PC-9 (cell line): Measurements from ENCODE around the gene BACH1. TPM values are rescaled to one million over a fixed set of nuclear protein-coding genes. Genes with fewer than 3 reads are reported as not detected.
A peak's percentile ranks its signal among the peaks of the same experiment; 100 is the strongest.

ENCODE experiments used
- BruUV-seq: library from RNA; stranded (reverse); fragments of 400-500 nt; replicated peaks from 2 replicates; lab custom pipeline; 2021; lab: Mats Ljungman, UMichigan
- CTCF ChIA-PET: fragments of 300-600 bp; sonication (Branson Sonifier 250); formaldehyde crosslinking; loops from one replicate; lab custom pipeline; 2022; ENCODE audit warnings: antibody characterized with exemption; lab: Charles Lee
- POLR2A ChIA-PET: fragments of 300-600 bp; sonication (Branson Sonifier 250); formaldehyde crosslinking; loops from one replicate; lab custom pipeline; 2022; ENCODE audit warnings: antibody characterized with exemption; ENCODE audit not compliant: unreplicated experiment; lab: Charles Lee
- DNase-seq, 2 experiments: peaks; one replicate each; pipeline versions ENCODE4 v3.0.0 to v3.0.0-alpha.2; 2015 to 2022; ENCODE audit warnings: mixed read lengths in 1 of 2
- H2AFZ ChIP-seq: fragments of 200-600 bp; sonication (generic); 2 replicates; pipeline ENCODE4 v1.8.1; 2017; ENCODE audit warnings: antibody characterized with exemption
- H3F3A ChIP-seq: fragments of 200-600 bp; sonication (generic); 2 replicates; pipeline ENCODE4 v1.8.1; 2017; ENCODE audit warnings: antibody characterized with exemption, mild to moderate bottlenecking, low read depth; ENCODE audit not compliant: insufficient read depth
- H3K27ac ChIP-seq: fragments of 200-600 bp; sonication (generic); 2 replicates; pipeline ENCODE4 v1.6.1; 2016; ENCODE audit warnings: mixed run types
- H3K27me3 ChIP-seq: fragments of 200-600 bp; sonication (generic); 2 replicates; pipeline ENCODE4 v1.6.1; 2016; ENCODE audit warnings: low read depth, mixed run types; ENCODE audit not compliant: insufficient read depth
- H3K36me3 ChIP-seq: fragments of 200-600 bp; sonication (generic); 2 replicates; pipeline ENCODE4 v1.6.1; 2016; ENCODE audit warnings: low read depth, mixed run types
- H3K4me1 ChIP-seq: fragments of 200-600 bp; sonication (generic); replicated peaks from 2 replicates; pipeline ENCODE4 v1.6.1; 2016; ENCODE audit warnings: mixed run types; ENCODE audit not compliant: insufficient read depth
- H3K4me2 ChIP-seq: fragments of 200-600 bp; sonication (generic); 2 replicates; pipeline ENCODE4 v1.6.1; 2017; ENCODE audit warnings: mixed run types
- H3K4me3 ChIP-seq: fragments of 200-600 bp; sonication (generic); 2 replicates; pipeline ENCODE4 v1.6.1; 2016; ENCODE audit warnings: mixed run types
- H3K79me2 ChIP-seq: fragments of 200-600 bp; sonication (generic); 2 replicates; pipeline ENCODE4 v1.6.1; 2017; ENCODE audit warnings: low read depth, mixed run types
- H3K9me2 ChIP-seq: fragments of 200-600 bp; sonication (generic); 2 replicates; pipeline ENCODE4 v1.8.1; 2017; ENCODE audit warnings: mild to moderate bottlenecking; ENCODE audit not compliant: insufficient read depth
- H3K9me3 ChIP-seq: fragments of 200-600 bp; sonication (generic); 2 replicates; pipeline ENCODE4 v1.8.1; 2016; ENCODE audit warnings: low read depth; ENCODE audit not compliant: insufficient read depth
- H4K20me1 ChIP-seq: fragments of 200-600 bp; sonication (generic); 2 replicates; pipeline ENCODE4 v1.8.1; 2017; ENCODE audit not compliant: insufficient read depth
- CTCF ChIP-seq: fragments of 200-600 bp; sonication (generic); conservative IDR thresholded peaks from 2 replicates; pipeline ENCODE4 v1.6.1; 2017; ENCODE audit warnings: mixed run types, antibody characterized with exemption, mild to moderate bottlenecking, moderate library complexity
- EZH2 ChIP-seq: fragments of 200-600 bp; sonication (generic); IDR thresholded peaks from 2 replicates; pipeline ENCODE4 v1.8.0; 2017; ENCODE audit warnings: antibody characterized with exemption, low read depth
- intact Hi-C: fragments of 100-400 bp; cut with micrococcal nuclease; formaldehyde crosslinking; loops from one replicate; pipeline ENCODE4 v1.10.0; 2022; ENCODE audit not compliant: unreplicated experiment
- total RNA-seq: library from RNA; stranded (reverse); gene quantifications from 2 replicates; pipeline ENCODE4 v1.2.3, GENCODE V29; 2021

Gene BACH1
- total RNA-seq, 1 experiment from 2014 or later = 39.9 TPM

GRCh38 chr21:29338256-29338655 is 39.5 kb downstream of the BACH1 start:
- no peak overlapping the region for H2AFZ ChIP-seq
- no peaks in the 10 kb centered on the region for H3K9me2 ChIP-seq
- no peaks in the 10 kb centered on the region for H3K4me1 ChIP-seq
- no TSS peak for BruUV-seq
- peaks cover 14% of the 10 kb centered on the region for H4K20me1 ChIP-seq
- TF ChIP-seq CTCF = no peak
- no peak for TF ChIP-seq EZH2
- no peaks in the 10 kb centered on the region for H3K9me3 ChIP-seq
- H3F3A ChIP-seq = peaks cover 29% of the 10 kb centered on the region
- CTCF ChIA-PET = no interaction called here
- no peak overlapping the region for H3K4me3 ChIP-seq
- peaks cover 74% of the 10 kb centered on the region for H3K79me2 ChIP-seq
- POLR2A ChIA-PET = no interaction called here
- intact Hi-C loops = no loop called here
- peaks cover 19% of the 10 kb centered on the region for H3K36me3 ChIP-seq
- no peak overlapping the region for H3K27ac ChIP-seq
- H3K27me3 ChIP-seq = no peaks in the 10 kb centered on the region
- H3K4me2 ChIP-seq = no peak overlapping the region
- no peak for DNase-seq

GRCh38 chr21:29340228-29340627 is 41.5 kb downstream of the BACH1 start:
- intact Hi-C loops = loop anchor here (5.0 kb wide), 1 partner anchor 38 kb away; no protein-coding TSS in a partner anchor
- Histone ChIP-seq H3K27me3 (no peaks in the 10 kb centered on the region), H3K27ac (0 out of 2 replicates have a peak overlapping the region, but pooled peaks have one; percentile 12), H3K9me3 (no peaks in the 10 kb centered on the region), H3K36me3 (peaks cover 18% of the 10 kb centered on the region), H3K4me1 (no peaks in the 10 kb centered on the region), H3K4me3 (no peak overlapping the region), H2AFZ (no peak overlapping the region), H3K79me2 (peaks cover 68% of the 10 kb centered on the region), H3F3A (peaks cover 31% of the 10 kb centered on the region), H3K9me2 (no peaks in the 10 kb centered on the region), H4K20me1 (peaks cover 4% of the 10 kb centered on the region; the same call in 1 of the 2 replicates), H3K4me2 (no peak overlapping the region)
- no TSS peak for BruUV-seq
- no peak for DNase-seq
- no peak for TF ChIP-seq EZH2
- no peak for TF ChIP-seq CTCF
- ChIA-PET CTCF (no interaction called here), POLR2A (no interaction called here)

GRCh38 chr21:29342363-29342957 is 43.7 kb downstream of the BACH1 start:
- Histone ChIP-seq H3K9me3 (no peaks in the 10 kb centered on the region), H2AFZ (no peak overlapping the region), H3K4me3 (no peak overlapping the region), H3K4me2 (no peak overlapping the region), H3K36me3 (peaks cover 18% of the 10 kb centered on the region), H3K4me1 (no peaks in the 10 kb centered on the region), H3K27me3 (no peaks in the 10 kb centered on the region), H3K79me2 (peaks cover 55% of the 10 kb centered on the region), H3F3A (peaks cover 36% of the 10 kb centered on the region; the same call in 1 of the 2 replicates), H3K9me2 (no peaks in the 10 kb centered on the region), H3K27ac (0 out of 2 replicates have a peak overlapping the region, but pooled peaks have one; percentile 41), H4K20me1 (no peaks in the 10 kb centered on the region; the same call in 1 of the 2 replicates)
- POLR2A ChIA-PET = no interaction called here
- intact Hi-C loops = loop anchor here (5.0 kb wide), 1 partner anchor 40 kb away; no protein-coding TSS in a partner anchor
- BruUV-seq = no TSS peak
- DNase-seq = peak in 1 of 2 experiments; percentile 37
- TF ChIP-seq CTCF = no peak
- no peak for TF ChIP-seq EZH2
- CTCF ChIA-PET = no interaction called here
